Measurements from ENCODE around the gene ARHGEF10L.
A peak's percentile ranks its signal among the peaks of the same experiment; 100 is the strongest.

ARHGEF10L gene

GRCh38 chr1:17648457-17649145 is 109.1 kb downstream of the ARHGEF10L start:
- no peak overlapping the region for H3K27ac ChIP-seq (replicated peaks)
- no peak for TF ChIP-seq GABPA (IDR thresholded peaks at IDR 0.05; ENCODE audit: low read depth)
- TF ChIP-seq SPI1 (IDR thresholded peaks at IDR 0.05; ENCODE audit: borderline replicate concordance, low read depth), result no peak
- no peak for TF ChIP-seq REST (IDR thresholded peaks at IDR 0.05; ENCODE audit: insufficient replicate concordance, low read depth)
- TF ChIP-seq POLR2AphosphoS5 (IDR thresholded peaks at IDR 0.05; ENCODE audit: low read depth), result no peak
- no peak for TF ChIP-seq CTCF (IDR thresholded peaks at IDR 0.05; ENCODE audit: insufficient read depth, low read length)
- no peaks in the 10 kb centered on the region for H3K27me3 ChIP-seq (ENCODE audit: insufficient read depth, poor library complexity, severe bottlenecking)
- H3K4me3 ChIP-seq (replicated peaks; ENCODE audit: insufficient read depth, low read length), result no peak overlapping the region
- no peak for DNase-seq (ENCODE audit: low read depth in 1 of 2, low spot score in 1 of 2)

- no peak overlapping the region for H3K27ac ChIP-seq (replicated peaks)
- H3K27me3 ChIP-seq (ENCODE audit: insufficient read depth, poor library complexity, severe bottlenecking), result no peaks in the 10 kb centered on the region
- DNase-seq (ENCODE audit: low read depth in 1 of 2, low spot score in 1 of 2), result no peak
- no peak for TF ChIP-seq POLR2AphosphoS5 (IDR thresholded peaks at IDR 0.05; ENCODE audit: low read depth)
- H3K4me3 ChIP-seq (replicated peaks; ENCODE audit: insufficient read depth, low read length), result no peak overlapping the region
Observed at GRCh38 chr1:17649371-17650106, 110.0 kb downstream of the ARHGEF10L start.

- Histone ChIP-seq H3K27me3 (ENCODE audit: insufficient read depth, poor library complexity, severe bottlenecking) (no peaks in the 10 kb centered on the region), H3K4me3 (replicated peaks; ENCODE audit: insufficient read depth, low read length) (no peak overlapping the region), H3K27ac (replicated peaks) (no peak overlapping the region)
- TF ChIP-seq SPI1 (IDR thresholded peaks at IDR 0.05; ENCODE audit: borderline replicate concordance, low read depth) (no peak), CTCF (IDR thresholded peaks at IDR 0.05; ENCODE audit: insufficient read depth, low read length) (no peak), POLR2AphosphoS5 (IDR thresholded peaks at IDR 0.05; ENCODE audit: low read depth) (no peak), GABPA (IDR thresholded peaks at IDR 0.05; ENCODE audit: low read depth) (no peak), REST (IDR thresholded peaks at IDR 0.05; ENCODE audit: insufficient replicate concordance, low read depth) (no peak)
- no peak for DNase-seq (ENCODE audit: low read depth in 1 of 2, low spot score in 1 of 2)
Observed at GRCh38 chr1:17653276-17653675, 113.8 kb downstream of the ARHGEF10L start.

GRCh38 chr1:17653728-17654351 is 114.3 kb downstream of the ARHGEF10L start:
- H3K27ac ChIP-seq (replicated peaks), result no peak overlapping the region
- peak in 1 of 2 experiments; percentile 25 for DNase-seq (ENCODE audit: low read depth in 1 of 2, low spot score in 1 of 2)
- no peak overlapping the region for H3K4me3 ChIP-seq (replicated peaks; ENCODE audit: insufficient read depth, low read length)
- TF ChIP-seq POLR2AphosphoS5 (IDR thresholded peaks at IDR 0.05; ENCODE audit: low read depth) (no peak), CTCF (IDR thresholded peaks at IDR 0.05; ENCODE audit: insufficient read depth, low read length) (peak; percentile 66)
- no peaks in the 10 kb centered on the region for H3K27me3 ChIP-seq (ENCODE audit: insufficient read depth, poor library complexity, severe bottlenecking)
